Stimulated activated CD4-positive, alpha-beta T cell treated with anti-CD3 and anti-CD28 coated beads, Interleukin-2, amount 100 ng/mL, for 4 hours (primary cell): ENCODE measurements around the gene ACADM.
"Not testable (repeated sequence)": the region's sequence is repeated elsewhere in the genome, so short reads cannot be mapped to it uniquely, and the experiment has no call there.

Source experiments
- DNase-seq: peaks from one replicate; pipeline ENCODE4 v3.0.0-alpha.2; 2020; ENCODE audit warnings: low read depth

ACADM gene

GRCh38 chr1:75796376-75797272 is 72.1 kb downstream of the ACADM start, which contains the start of gene MSH4:
Gene MSH4 (plus strand): TSS chr1:75796882. CDS start chr1:75796986, 104 bp downstream.
- no peak for DNase-seq

- DNase-seq = no peak
These were observed 72.7 kb downstream of the ACADM start for GRCh38 chr1:75797273-75797588.

GRCh38 chr1:75797606-75798216 is 73.2 kb downstream of the ACADM start:
- no peak for DNase-seq

GRCh38 chr1:75801480-75801879 is 77.0 kb downstream of the ACADM start:
- DNase-seq = not testable (repeated sequence)

- no peak for DNase-seq
These were observed 84.4 kb downstream of the ACADM start for GRCh38 chr1:75808921-75809320.

GRCh38 chr1:75810113-75810512 is 85.6 kb downstream of the ACADM start:
- not testable (repeated sequence) for DNase-seq

- no peak for DNase-seq
These were observed 86.9 kb downstream of the ACADM start for GRCh38 chr1:75811211-75811981.

- DNase-seq = no peak
These were observed 87.6 kb downstream of the ACADM start for GRCh38 chr1:75812065-75812464.
